SK-N-SH (cell line): ENCODE data around the gene MRPL17. TPM values are rescaled to one million over a fixed set of nuclear protein-coding genes. Genes with fewer than 3 reads are reported as not detected.

ENCODE experiments used
- CTCF ChIA-PET: fragments of 300-600, 350-600 bp; formaldehyde crosslinking; extraction: SDS; loops from one replicate; lab custom pipeline; 2021; lab: Yijun Ruan, JAX
- POLR2A ChIA-PET: fragments of 350-600 bp; sonication (Branson Sonifier 250); formaldehyde crosslinking; extraction: SDS; loops from one replicate; lab custom pipeline; 2020; ENCODE audit warnings: antibody characterized with exemption, inconsistent platforms; lab: Yijun Ruan, JAX
- DNase-seq: peaks from one replicate; pipeline ENCODE4 v3.0.0; 2012
- H2AFZ ChIP-seq: fragments of 200-600 bp; sonication (generic); 2 replicates; pipeline ENCODE4 v1.8.1; 2016; ENCODE audit warnings: antibody characterized with exemption, mild to moderate bottlenecking, low read depth
- H3F3A ChIP-seq: fragments of 200-600 bp; sonication (generic); replicated peaks from 2 replicates; pipeline ENCODE3; 2016; ENCODE audit warnings: antibody characterized with exemption, mild to moderate bottlenecking; ENCODE audit not compliant: insufficient read depth
- H3K27ac ChIP-seq, 2 experiments: fragments of 200-500 bp in 1 of 2; fragments of 200-600 bp in 1 of 2; sonication (Bioruptor generic) in 1 of 2; sonication (generic), shearing (Covaris generic) in 1 of 2; 2 replicates each; pipeline versions ENCODE4 v1.5.1 to v1.6.1; 2014 to 2016; ENCODE audit warnings: low read depth in 2 of 2, inconsistent platforms in 1 of 2, low read length in 1 of 2, mild to moderate bottlenecking in 1 of 2, mixed read lengths in 1 of 2
- H3K27me3 ChIP-seq: fragments of 200-600 bp; sonication (generic), shearing (Covaris generic); 2 replicates; pipeline ENCODE4 v1.6.1; 2016; ENCODE audit warnings: mixed run types; ENCODE audit not compliant: insufficient read depth
- H3K36me3 ChIP-seq, 2 experiments: fragments of 200-500 bp in 1 of 2; fragments of 200-600 bp in 1 of 2; sonication (Bioruptor generic) in 1 of 2; sonication (generic) in 1 of 2; replicated peaks in 1 of 2; 2 replicates each; pipeline versions ENCODE3 to v1.5.1; 2014 to 2016; ENCODE audit warnings: low read length in 1 of 2, mild to moderate bottlenecking in 1 of 2; ENCODE audit not compliant: insufficient read depth in 2 of 2, control insufficient read depth in 1 of 2
- H3K4me1 ChIP-seq, 2 experiments: fragments of 200-500 bp in 1 of 2; fragments of 200-600 bp in 1 of 2; sonication (Bioruptor generic) in 1 of 2; sonication (generic), shearing (Covaris generic) in 1 of 2; 2 replicates each; pipeline versions ENCODE4 v1.5.1 to v1.6.1; 2014 to 2016; ENCODE audit warnings: low read depth in 1 of 2, low read length in 1 of 2, mixed run types in 1 of 2; ENCODE audit not compliant: insufficient read depth in 2 of 2, control insufficient read depth in 1 of 2
- H3K4me2 ChIP-seq: fragments of 200-600 bp; sonication (generic), shearing (Covaris generic); 2 replicates; pipeline ENCODE4 v1.6.1; 2017; ENCODE audit warnings: mixed run types
- H3K4me3 ChIP-seq, 2 experiments: fragments of 200-500 bp in 1 of 2; fragments of 200-600 bp in 1 of 2; sonication (Bioruptor generic) in 1 of 2; sonication (generic), shearing (Covaris generic) in 1 of 2; 2 replicates each; pipeline versions ENCODE4 v1.5.1 to v1.8.1; 2014 to 2016; ENCODE audit warnings: low read depth in 2 of 2, inconsistent platforms in 1 of 2, low read length in 1 of 2, mild to moderate bottlenecking in 1 of 2, mixed read lengths in 1 of 2, moderate library complexity in 1 of 2
- H3K79me2 ChIP-seq: fragments of 200-600 bp; sonication (generic); 2 replicates; pipeline ENCODE4 v1.8.1; 2017; ENCODE audit warnings: mild to moderate bottlenecking; ENCODE audit not compliant: insufficient read depth
- H3K9ac ChIP-seq: fragments of 200-600 bp; sonication (generic); 2 replicates; pipeline ENCODE4 v1.6.1; 2017; ENCODE audit warnings: mixed run types
- H3K9me2 ChIP-seq: fragments of 200-600 bp; sonication (generic); 2 replicates; pipeline ENCODE4 v1.6.1; 2017; ENCODE audit warnings: mixed run types
- H3K9me3 ChIP-seq: fragments of 200-600 bp; sonication (generic); 2 replicates; pipeline ENCODE4 v1.6.1; 2017; ENCODE audit warnings: mixed run types, mild to moderate bottlenecking, moderate library complexity
- H4K20me1 ChIP-seq: fragments of 200-600 bp; sonication (generic); 2 replicates; pipeline ENCODE4 v1.6.1; 2017; ENCODE audit warnings: mild to moderate bottlenecking, mixed run types; ENCODE audit not compliant: insufficient read depth
- CTCF ChIP-seq: fragments of 200-600 bp; sonication (generic); IDR thresholded peaks from 2 replicates; pipeline ENCODE4 v1.6.1; 2017; ENCODE audit warnings: antibody characterized with exemption, mild to moderate bottlenecking, moderate library complexity
- ELF1 ChIP-seq: IDR thresholded peaks from 2 replicates; pipeline ENCODE4 v1.4.0; 2012
- EP300 ChIP-seq, 2 experiments: IDR thresholded peaks; 2 replicates each; pipeline versions ENCODE4 v1.4.0 to v1.6.1; 2012; ENCODE audit warnings: borderline replicate concordance in 1 of 2, low read depth in 1 of 2, low read length in 1 of 2
- EZH2phosphoT487 ChIP-seq: fragments of 200-600 bp; sonication (generic); IDR thresholded peaks from 2 replicates; pipeline ENCODE4 v1.6.1; 2017; ENCODE audit warnings: low read depth, mixed run types, mild to moderate bottlenecking, antibody characterized with exemption, moderate library complexity, borderline replicate concordance
- FOSL2 ChIP-seq: IDR thresholded peaks from 2 replicates; pipeline ENCODE4 v1.4.0; 2012; ENCODE audit warnings: low read depth, mild to moderate bottlenecking, moderate library complexity, borderline replicate concordance
- JUND ChIP-seq: IDR thresholded peaks from 2 replicates; pipeline ENCODE4 v1.4.0; 2012
- POLR2AphosphoS5 ChIP-seq: IDR thresholded peaks from 2 replicates; pipeline ENCODE4 v1.6.1; 2012; ENCODE audit warnings: low read depth, low read length
- RAD21 ChIP-seq: IDR thresholded peaks from 2 replicates; pipeline ENCODE4 v1.6.1; 2012; ENCODE audit warnings: mild to moderate bottlenecking, low read length
- RCOR1 ChIP-seq: fragments of 150-350 bp; IDR thresholded peaks from 2 replicates; pipeline ENCODE4 v1.6.1; 2017; ENCODE audit warnings: antibody characterized with exemption, low read length
- SIN3A ChIP-seq: IDR thresholded peaks from 2 replicates; pipeline ENCODE4 v1.6.1; 2012; ENCODE audit warnings: low read depth, mild to moderate bottlenecking, low read length, moderate library complexity, borderline replicate concordance
- TAF1 ChIP-seq: IDR thresholded peaks from 2 replicates; pipeline ENCODE4 v1.6.1; 2012; ENCODE audit warnings: low read depth, mild to moderate bottlenecking, low read length, moderate library complexity, borderline replicate concordance
- TCF12 ChIP-seq: IDR thresholded peaks from 2 replicates; pipeline ENCODE4 v1.4.0; 2012
- YY1 ChIP-seq: IDR thresholded peaks from 2 replicates; pipeline ENCODE4 v1.4.0; 2012; ENCODE audit warnings: low read depth, mild to moderate bottlenecking
- WGBS: methylation state at CpG from one replicate; pipeline ENCODE4 v1.1.6; 2017; ENCODE audit warnings: low lambda C conversion rate; 5-methylcytosine and 5-hydroxymethylcytosine counted together
- polyA plus RNA-seq, 3 experiments: library from polyadenylated mRNA; depleted of rRNA; stranded (reverse); fragments of >200 nt; gene quantifications; 2 replicates each; pipeline ENCODE4 v1.2.3, GENCODE V29; 2012
- TF ChIP-seq, protein P1 (sequence below): IDR thresholded peaks from 2 replicates; pipeline ENCODE4 v1.4.0; 2012; ENCODE audit warnings: low read depth

MRPL17 gene
- polyA plus RNA-seq, 1 of the 3 experiments (the other 2 are of a cell fraction): 88.6 TPM

DNA sequence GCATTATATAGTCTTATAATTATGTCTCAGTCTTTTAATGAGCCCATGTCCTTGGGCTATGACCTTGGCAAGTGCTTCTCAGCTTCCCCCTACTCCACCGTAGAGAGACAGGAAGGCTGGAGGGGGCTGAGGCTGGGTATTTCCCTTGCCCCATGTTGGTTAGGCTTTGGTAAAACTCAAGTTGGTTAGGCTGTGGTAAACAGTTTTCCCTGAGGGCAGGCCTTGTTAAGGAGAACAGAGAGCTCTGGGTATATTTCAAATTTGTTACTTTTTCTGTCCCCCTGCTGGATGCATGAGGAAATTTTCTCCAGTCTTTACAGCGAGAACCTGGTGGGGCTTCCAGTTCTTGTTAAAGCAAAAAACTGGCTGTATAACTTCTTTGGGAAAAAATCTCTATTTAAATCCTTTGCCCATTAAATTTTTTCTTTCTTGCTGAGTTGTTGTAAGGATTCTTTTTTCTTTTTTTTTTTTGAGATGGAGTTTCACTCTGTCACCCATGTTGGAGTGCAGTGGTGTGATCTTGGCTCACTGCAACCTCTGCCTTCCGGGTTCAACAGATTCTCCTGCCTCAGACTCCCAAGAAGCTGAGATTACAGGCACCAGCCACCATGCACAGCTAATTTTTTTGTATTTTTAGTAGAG, 15.3 kb downstream of the MRPL17 start:
- no peak overlapping the region for H2AFZ ChIP-seq
- no peaks in the 10 kb centered on the region for H3K79me2 ChIP-seq
- CTCF ChIA-PET: interaction anchor here (0.8 to 2.4 kb wide), 7 partner anchors 10 to 29 kb away, joined by 3 to 11 read pairs (median 3); no protein-coding TSS in a partner anchor
- H4K20me1 ChIP-seq: no peaks in the 10 kb centered on the region
- H3K4me1 ChIP-seq: no peaks in the 10 kb centered on the region
- H3K9me2 ChIP-seq: no peaks in the 10 kb centered on the region
- peaks cover 6% of the 10 kb centered on the region for H3F3A ChIP-seq
- no peak overlapping the region for H3K4me2 ChIP-seq
- no peak for DNase-seq
- WGBS: 82% methylated on average over 3 of the region's 3 CpGs
- no peaks in the 10 kb centered on the region for H3K9me3 ChIP-seq
- TF ChIP-seq FOSL2: no peak
- TF ChIP-seq TAF1: no peak
- no peak for TF ChIP-seq POLR2AphosphoS5
- TF ChIP-seq RCOR1: no peak
- no peak for TF ChIP-seq ELF1
- TF ChIP-seq TCF12: no peak
- TF ChIP-seq SIN3A: no peak
- TF ChIP-seq YY1: no peak
- no peak for TF ChIP-seq EP300 (IDR thresholded peaks at IDR 0.05; ENCODE audit: borderline replicate concordance in 1 of 2, low read depth in 1 of 2, low read length in 1 of 2)
- peak; percentile 57 for TF ChIP-seq CTCF
- TF ChIP-seq RAD21: peak; percentile 18; the same call in 1 of the 2 replicates
- TF ChIP-seq EZH2phosphoT487: no peak
- POLR2A ChIA-PET: no interaction called here
- H3K27me3 ChIP-seq: no peaks in the 10 kb centered on the region
- H3K4me3 ChIP-seq: no peak overlapping the region
- H3K27ac ChIP-seq: no peak overlapping the region
- H3K36me3 ChIP-seq: no peaks in the 10 kb centered on the region
- no peak overlapping the region for H3K9ac ChIP-seq

GRCh38 chr11:6666302-6667183, 16.6 kb downstream of the MRPL17 start:
- no peak overlapping the region for H3K4me3 ChIP-seq
- H3K9me3 ChIP-seq: no peaks in the 10 kb centered on the region
- WGBS: 75% methylated on average over 4 of the region's 4 CpGs
- H3K27ac ChIP-seq: no peak overlapping the region
- peaks cover 6% of the 10 kb centered on the region for H3F3A ChIP-seq
- H2AFZ ChIP-seq: no peak overlapping the region
- H3K36me3 ChIP-seq: no peaks in the 10 kb centered on the region
- DNase-seq: no peak
- ChIA-PET POLR2A (no interaction called here), CTCF (interaction anchor here (1.0 to 2.4 kb wide), 4 partner anchors 8 to 288 kb away, joined by 3 to 11 read pairs (median 3); no protein-coding TSS in a partner anchor)
- no peak overlapping the region for H3K4me2 ChIP-seq
- no peaks in the 10 kb centered on the region for H3K79me2 ChIP-seq
- H3K4me1 ChIP-seq: no peaks in the 10 kb centered on the region
- H3K27me3 ChIP-seq: no peaks in the 10 kb centered on the region
- no peaks in the 10 kb centered on the region for H3K9me2 ChIP-seq
- no peak for TF ChIP-seq YY1
- TF ChIP-seq, protein P1, sequence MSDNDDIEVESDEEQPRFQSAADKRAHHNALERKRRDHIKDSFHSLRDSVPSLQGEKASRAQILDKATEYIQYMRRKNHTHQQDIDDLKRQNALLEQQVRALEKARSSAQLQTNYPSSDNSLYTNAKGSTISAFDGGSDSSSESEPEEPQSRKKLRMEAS: no peak
- no peak for TF ChIP-seq JUND
- no peaks in the 10 kb centered on the region for H4K20me1 ChIP-seq
- no peak overlapping the region for H3K9ac ChIP-seq
